Measurements from ENCODE around the gene MAP3K7. TPM values are rescaled to one million over a fixed set of nuclear protein-coding genes. Genes with fewer than 3 reads are reported as not detected.

Gene MAP3K7
- total and polyA plus RNA-seq, 2 experiments from 2014 or later: 32.9 to 36.9 TPM

- Histone ChIP-seq H3K4me1 (ENCODE audit: insufficient read depth) (peaks cover 19% of the 10 kb centered on the region), H3K4me3 (no peak overlapping the region), H3K27me3 (replicated peaks; ENCODE audit: insufficient read depth) (no peaks in the 10 kb centered on the region), H3K9me2 (ENCODE audit: insufficient read depth) (no peaks in the 10 kb centered on the region), H2AFZ (no peak overlapping the region), H4K20me1 (ENCODE audit: insufficient read depth) (peaks cover 17% of the 10 kb centered on the region), H3K36me3 (ENCODE audit: low read depth) (peaks cover 21% of the 10 kb centered on the region; the same call in 1 of the 2 replicates), H3K27ac (peak overlapping the region; percentile 33; the same call in 1 of the 2 replicates), H3K79me2 (ENCODE audit: insufficient read depth) (peaks cover 100% of the 10 kb centered on the region), H3F3A (ENCODE audit: insufficient read depth) (0 out of 2 replicates have a peak, but pooled peaks cover 4% of the 10 kb centered on the region), H3K9me3 (ENCODE audit: low read depth) (no peaks in the 10 kb centered on the region), H3K4me2 (ENCODE audit: unreplicated experiment) (no peak overlapping the region), H3K9ac (no peak overlapping the region; the same call in 1 of the 2 replicates)
- TF ChIP-seq EZH2phosphoT487 (IDR thresholded peaks at IDR 0.05; ENCODE audit: insufficient read depth, low read depth): no peak
- no peak for TF ChIP-seq EZH2 (IDR thresholded peaks at IDR 0.05; ENCODE audit: insufficient read depth, poor library complexity, severe bottlenecking)
- no peak for DNase-seq
- in situ Hi-C loops (cut with MboI): no loop called here
- WGBS, 2 experiments (ENCODE audit: low coverage in 1 of 2, low lambda C conversion rate in 2 of 2, missing lambda C conversion rate in 2 of 2): 58 to 59% methylated on average over 3 of the region's 3 CpGs
Observed at GRCh38 chr6:90575267-90575666, 11.6 kb downstream of the MAP3K7 start.

DNA sequence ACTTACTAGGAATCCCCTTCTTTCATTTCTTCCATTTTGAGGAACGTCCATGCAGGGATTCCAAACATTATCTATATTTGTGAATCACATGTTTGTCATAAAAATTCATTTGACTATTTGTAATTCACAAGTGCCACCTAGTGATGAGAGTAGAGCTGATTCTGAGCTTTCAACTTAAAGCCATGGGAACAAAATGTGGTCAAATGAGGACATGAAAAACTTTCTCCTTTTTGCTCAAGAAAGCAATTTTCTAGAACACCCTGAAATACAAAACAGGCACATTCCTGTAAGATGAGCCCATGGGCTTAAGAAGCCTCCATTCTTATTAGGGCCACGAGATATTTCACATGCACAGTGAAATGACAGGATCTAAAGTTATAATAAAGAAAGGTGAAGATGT lies 12.3 kb downstream of the MAP3K7 start:
- peaks cover 19% of the 10 kb centered on the region for H3K4me1 ChIP-seq (ENCODE audit: insufficient read depth)
- TF ChIP-seq EZH2phosphoT487 (IDR thresholded peaks at IDR 0.05; ENCODE audit: insufficient read depth, low read depth) (no peak), EZH2 (IDR thresholded peaks at IDR 0.05; ENCODE audit: insufficient read depth, poor library complexity, severe bottlenecking) (no peak)
- H3K9me2 ChIP-seq (ENCODE audit: insufficient read depth): no peaks in the 10 kb centered on the region
- H4K20me1 ChIP-seq (ENCODE audit: insufficient read depth): peaks cover 10% of the 10 kb centered on the region; the same call in 1 of the 2 replicates
- H3K27me3 ChIP-seq (replicated peaks; ENCODE audit: insufficient read depth): no peaks in the 10 kb centered on the region
- H3K9ac ChIP-seq: peak overlapping the region; percentile 10
- DNase-seq: peak; percentile 57
- no peaks in the 10 kb centered on the region for H3K9me3 ChIP-seq (ENCODE audit: low read depth)
- no peak overlapping the region for H3K4me2 ChIP-seq (ENCODE audit: unreplicated experiment)
- no peak overlapping the region for H2AFZ ChIP-seq
- in situ Hi-C loops (cut with MboI): no loop called here
- WGBS, 2 experiments (ENCODE audit: low coverage in 1 of 2, low lambda C conversion rate in 2 of 2, missing lambda C conversion rate in 2 of 2): 21 to 26% methylated on average over 2 of the region's 2 CpGs
- peaks cover 98% of the 10 kb centered on the region for H3K79me2 ChIP-seq (ENCODE audit: insufficient read depth)
- peak overlapping the region; percentile 33 for H3K27ac ChIP-seq
- peaks cover 21% of the 10 kb centered on the region; the same call in 1 of the 2 replicates for H3K36me3 ChIP-seq (ENCODE audit: low read depth)
- 0 out of 2 replicates have a peak, but pooled peaks cover 4% of the 10 kb centered on the region for H3F3A ChIP-seq (ENCODE audit: insufficient read depth)
- H3K4me3 ChIP-seq: no peak overlapping the region

DNA sequence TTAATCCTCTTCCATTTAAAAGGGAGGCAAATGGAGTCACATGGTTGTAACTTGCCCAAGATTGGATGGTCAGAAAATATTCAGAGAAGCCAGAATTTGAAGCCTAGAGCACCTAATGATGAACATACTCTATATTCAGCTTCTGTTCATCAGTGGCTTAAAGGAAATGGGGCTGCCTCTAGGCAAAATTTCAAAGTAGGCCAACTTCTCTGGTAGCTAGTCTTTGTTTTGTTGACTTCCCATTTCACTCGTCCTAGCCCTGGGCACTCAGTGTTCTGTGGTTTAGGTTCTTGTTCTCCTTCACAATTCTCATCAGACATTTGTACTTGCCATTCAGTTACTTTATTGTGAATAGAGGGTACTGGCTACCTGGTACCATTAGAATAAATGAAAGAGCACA lies 13.2 kb downstream of the MAP3K7 start:
- H3K27ac ChIP-seq: no peak overlapping the region
- H3F3A ChIP-seq (ENCODE audit: insufficient read depth): 0 out of 2 replicates have a peak, but pooled peaks cover 4% of the 10 kb centered on the region
- H3K36me3 ChIP-seq (ENCODE audit: low read depth): peaks cover 25% of the 10 kb centered on the region; the same call in 1 of the 2 replicates
- no peak overlapping the region for H3K4me3 ChIP-seq
- DNase-seq: no peak
- in situ Hi-C loops (cut with MboI): no loop called here
- H3K79me2 ChIP-seq (ENCODE audit: insufficient read depth): peaks cover 98% of the 10 kb centered on the region
- H3K4me2 ChIP-seq (ENCODE audit: unreplicated experiment): no peak overlapping the region
- peaks cover 6% of the 10 kb centered on the region; the same call in 1 of the 2 replicates for H4K20me1 ChIP-seq (ENCODE audit: insufficient read depth)
- H2AFZ ChIP-seq: no peak overlapping the region
- no peak for TF ChIP-seq EZH2phosphoT487 (IDR thresholded peaks at IDR 0.05; ENCODE audit: insufficient read depth, low read depth)
- TF ChIP-seq EZH2 (IDR thresholded peaks at IDR 0.05; ENCODE audit: insufficient read depth, poor library complexity, severe bottlenecking): no peak
- no peak overlapping the region for H3K9ac ChIP-seq
- no peaks in the 10 kb centered on the region for H3K27me3 ChIP-seq (replicated peaks; ENCODE audit: insufficient read depth)
- no peaks in the 10 kb centered on the region for H3K9me3 ChIP-seq (ENCODE audit: low read depth)
- H3K4me1 ChIP-seq (ENCODE audit: insufficient read depth): peaks cover 11% of the 10 kb centered on the region
- no peaks in the 10 kb centered on the region for H3K9me2 ChIP-seq (ENCODE audit: insufficient read depth)
- 94 to 100% methylated on average over 1 of the region's 1 CpG for WGBS, 2 experiments (ENCODE audit: low coverage in 1 of 2, low lambda C conversion rate in 2 of 2, missing lambda C conversion rate in 2 of 2)

DNA sequence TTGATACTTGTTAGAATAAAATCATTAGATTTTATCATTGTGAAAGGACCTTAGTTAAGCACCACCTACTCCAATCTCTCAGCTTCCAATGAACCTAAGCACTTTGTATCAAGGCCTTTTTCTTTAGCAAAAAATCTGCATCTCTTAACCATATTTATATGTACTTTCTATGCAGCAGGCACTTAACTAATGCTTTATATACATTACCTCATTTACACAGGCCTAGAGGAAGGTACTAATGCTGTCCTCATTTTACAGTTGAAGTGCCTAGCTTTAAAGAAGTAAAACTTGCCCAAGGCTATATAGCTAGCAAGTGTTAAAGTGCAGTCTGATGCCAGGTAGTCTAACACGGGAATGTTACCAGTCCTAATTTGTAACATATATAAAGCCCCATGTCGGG lies 14.0 kb downstream of the MAP3K7 start:
- no peak for DNase-seq
- Histone ChIP-seq H3F3A (ENCODE audit: insufficient read depth) (0 out of 2 replicates have a peak, but pooled peaks cover 4% of the 10 kb centered on the region), H3K4me2 (ENCODE audit: unreplicated experiment) (no peak overlapping the region), H3K27me3 (replicated peaks; ENCODE audit: insufficient read depth) (no peaks in the 10 kb centered on the region), H3K4me1 (ENCODE audit: insufficient read depth) (peaks cover 9% of the 10 kb centered on the region), H4K20me1 (ENCODE audit: insufficient read depth) (peaks cover 6% of the 10 kb centered on the region; the same call in 1 of the 2 replicates), H3K9me2 (ENCODE audit: insufficient read depth) (no peaks in the 10 kb centered on the region), H3K9me3 (ENCODE audit: low read depth) (no peaks in the 10 kb centered on the region), H3K36me3 (ENCODE audit: low read depth) (peaks cover 25% of the 10 kb centered on the region; the same call in 1 of the 2 replicates), H3K27ac (no peak overlapping the region), H3K79me2 (ENCODE audit: insufficient read depth) (peaks cover 98% of the 10 kb centered on the region), H2AFZ (no peak overlapping the region), H3K9ac (no peak overlapping the region), H3K4me3 (no peak overlapping the region)
- WGBS, 2 experiments (ENCODE audit: low coverage in 1 of 2, low lambda C conversion rate in 2 of 2, missing lambda C conversion rate in 2 of 2): 94% methylated on average over 2 of the region's 2 CpGs
- in situ Hi-C loops (cut with MboI): no loop called here
- no peak for TF ChIP-seq EZH2 (IDR thresholded peaks at IDR 0.05; ENCODE audit: insufficient read depth, poor library complexity, severe bottlenecking)
- TF ChIP-seq EZH2phosphoT487 (IDR thresholded peaks at IDR 0.05; ENCODE audit: insufficient read depth, low read depth): no peak
